ENCODE results near the gene FAIM.
A peak's percentile ranks its signal among the peaks of the same experiment; 100 is the strongest.
"Not testable (repeated sequence)": the region's sequence is repeated elsewhere in the genome, so short reads cannot be mapped to it uniquely, and the experiment has no call there.

Gene FAIM, protein sequence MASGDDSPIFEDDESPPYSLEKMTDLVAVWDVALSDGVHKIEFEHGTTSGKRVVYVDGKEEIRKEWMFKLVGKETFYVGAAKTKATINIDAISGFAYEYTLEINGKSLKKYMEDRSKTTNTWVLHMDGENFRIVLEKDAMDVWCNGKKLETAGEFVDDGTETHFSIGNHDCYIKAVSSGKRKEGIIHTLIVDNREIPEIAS

DNA sequence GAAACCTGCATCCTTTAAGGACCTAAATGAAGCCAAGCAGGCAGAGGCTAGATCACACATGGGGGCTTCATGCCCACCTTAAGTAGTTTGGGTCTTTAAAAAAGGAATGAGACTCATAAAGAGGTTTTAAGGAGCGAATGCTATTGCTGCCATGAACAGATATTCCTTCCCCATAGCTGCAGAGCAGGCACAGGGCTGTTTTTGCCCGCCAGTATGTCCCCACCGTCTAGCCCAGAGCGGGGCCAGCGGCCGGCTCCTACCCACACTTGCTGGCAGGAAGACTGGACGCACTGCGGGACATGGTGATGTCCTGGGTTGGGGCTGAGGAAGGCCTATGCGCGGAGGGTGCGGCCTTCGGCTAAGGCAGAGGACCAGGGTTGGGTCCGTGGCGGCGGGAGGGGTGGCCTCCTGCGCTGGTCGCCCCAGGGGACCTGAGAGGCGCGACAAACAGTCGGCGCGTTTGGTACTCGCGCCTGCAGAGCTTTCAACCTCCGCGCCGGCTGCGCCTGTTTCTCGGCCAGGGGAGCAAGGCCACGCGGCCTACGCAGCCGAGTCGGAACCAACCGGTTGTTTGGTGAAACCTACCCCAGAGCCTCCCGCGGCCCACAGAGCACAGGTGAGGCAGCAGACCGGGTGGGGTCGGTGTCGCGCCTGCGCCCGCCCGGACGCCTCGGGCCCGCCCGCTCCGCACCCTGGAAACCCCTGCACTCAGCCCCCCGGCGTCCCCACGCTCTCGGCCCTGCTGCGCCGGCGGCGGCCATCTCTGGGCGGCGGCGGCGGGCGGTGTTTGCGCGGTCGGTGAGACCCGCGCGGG lies at the start of gene FAIM:
FAIM (plus strand) TSS at position 450 of the 814 bp plus-strand sequence. CDS start 10,956 bp downstream, outside the sequence.
- DNase-seq, result peak; percentile 84

DNA sequence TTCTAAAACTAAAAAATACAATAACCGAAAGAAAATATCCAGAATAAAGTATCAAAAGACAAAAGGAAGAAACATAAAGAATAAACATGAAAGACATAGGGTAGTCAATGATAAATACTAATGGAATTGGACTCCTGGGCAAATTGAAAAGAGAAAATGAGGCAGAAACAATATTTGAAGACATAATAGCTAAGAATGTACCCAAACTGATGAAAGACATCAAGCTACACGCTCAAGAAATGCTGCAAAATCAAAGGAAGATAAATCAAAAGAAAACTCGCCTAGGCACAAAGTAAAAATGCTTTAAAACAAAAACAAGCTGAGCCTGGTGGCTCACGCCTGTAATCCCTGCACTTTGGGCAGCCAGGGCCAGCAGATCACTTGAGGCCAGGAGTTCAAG lies 49.4 kb upstream of the FAIM start:
- no peak for DNase-seq

DNA sequence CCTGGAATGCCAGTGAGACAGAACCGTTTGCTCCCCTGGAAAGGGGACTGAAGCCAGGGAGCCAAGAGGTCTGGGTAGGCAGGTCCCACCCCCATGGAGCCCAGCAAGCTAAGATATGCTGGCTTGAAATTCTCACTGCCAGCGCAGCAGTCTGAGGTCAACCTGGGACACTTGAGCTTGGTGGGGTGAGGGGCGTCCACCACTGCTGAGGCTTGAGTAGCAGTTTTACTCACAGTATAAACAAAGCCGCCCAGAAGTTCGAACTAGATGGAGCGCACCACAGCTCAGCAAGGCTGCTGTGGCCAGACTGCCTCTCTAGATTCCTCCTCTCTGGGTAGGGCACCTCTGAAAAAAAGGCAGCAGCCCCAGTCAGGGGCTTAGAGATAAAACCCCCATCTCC lies 48.1 kb upstream of the FAIM start:
- no peak for DNase-seq

DNA sequence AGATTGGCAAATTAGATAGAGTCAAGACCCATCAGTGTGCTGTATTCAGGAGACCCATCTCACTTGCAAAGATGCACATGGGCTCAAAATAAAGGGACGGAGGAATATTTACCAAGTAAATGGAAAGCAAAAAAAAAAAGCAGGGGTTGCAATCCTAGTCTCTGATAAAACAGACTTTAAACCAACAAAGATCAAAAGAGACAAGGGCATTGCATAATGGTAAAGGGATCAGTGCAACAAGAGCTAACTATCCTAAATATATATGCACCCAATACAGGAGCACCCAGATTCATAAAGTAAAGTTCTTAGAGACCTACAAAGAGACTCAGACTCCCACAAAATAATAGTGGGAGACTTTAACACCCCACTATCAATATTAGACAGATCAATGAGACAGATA lies 45.7 kb upstream of the FAIM start:
- DNase-seq, result not testable (repeated sequence)

DNA sequence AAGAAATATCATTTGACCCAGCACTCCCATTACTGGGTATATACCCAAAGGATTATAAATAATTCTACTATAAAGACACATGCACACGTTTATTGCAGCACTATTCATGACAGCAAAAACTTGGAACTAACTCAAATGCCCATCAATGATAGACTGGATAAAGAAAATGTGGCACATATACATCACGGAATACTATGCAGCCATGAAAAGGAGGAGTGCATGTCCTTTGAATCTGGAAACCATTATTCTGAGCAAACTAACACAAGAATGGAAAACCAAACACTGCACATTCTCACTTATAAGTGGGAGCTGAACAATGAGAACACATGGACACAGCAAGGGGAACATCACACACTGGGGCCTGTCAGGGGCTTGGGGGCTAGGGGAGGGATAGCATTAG lies 42.3 kb upstream of the FAIM start:
- not testable (repeated sequence) for DNase-seq

DNA sequence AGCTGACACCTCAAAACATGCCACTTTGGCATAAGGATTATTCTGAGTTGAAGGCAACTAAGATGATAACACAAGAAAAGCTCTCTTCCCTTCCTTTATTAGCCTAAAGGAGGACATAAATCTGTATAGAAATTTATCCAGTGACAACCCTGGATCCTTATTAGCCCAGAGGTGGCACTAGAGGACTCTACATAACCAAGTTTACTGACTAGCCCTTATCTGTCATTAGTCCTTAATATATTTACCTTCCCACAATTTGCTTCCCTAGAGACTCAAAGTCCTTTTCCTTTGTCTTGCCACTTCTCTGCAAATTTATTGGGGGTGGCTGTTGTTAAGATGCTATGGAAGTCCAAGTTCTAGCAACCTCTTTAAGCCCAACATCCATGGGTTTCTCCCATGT lies 41.2 kb upstream of the FAIM start:
- no peak for DNase-seq

DNA sequence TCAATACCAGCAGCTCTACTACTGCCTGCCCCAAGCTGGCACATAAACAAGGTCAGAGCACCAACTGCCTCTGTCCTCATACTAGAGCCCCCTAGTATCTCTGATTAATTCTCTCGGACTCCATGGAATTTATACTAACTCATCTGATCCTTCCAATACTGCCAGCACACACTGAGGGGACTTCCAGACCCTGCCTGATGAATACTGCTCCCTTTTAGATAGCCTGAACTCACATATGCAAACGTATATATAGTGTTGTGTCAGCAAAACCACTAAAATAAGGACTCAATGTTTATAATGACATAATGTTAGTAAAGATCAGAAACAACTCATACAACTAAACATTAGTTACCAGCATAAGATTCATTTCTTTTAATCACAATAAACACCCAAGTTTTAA lies 39.5 kb upstream of the FAIM start:
- DNase-seq, result no peak

DNA sequence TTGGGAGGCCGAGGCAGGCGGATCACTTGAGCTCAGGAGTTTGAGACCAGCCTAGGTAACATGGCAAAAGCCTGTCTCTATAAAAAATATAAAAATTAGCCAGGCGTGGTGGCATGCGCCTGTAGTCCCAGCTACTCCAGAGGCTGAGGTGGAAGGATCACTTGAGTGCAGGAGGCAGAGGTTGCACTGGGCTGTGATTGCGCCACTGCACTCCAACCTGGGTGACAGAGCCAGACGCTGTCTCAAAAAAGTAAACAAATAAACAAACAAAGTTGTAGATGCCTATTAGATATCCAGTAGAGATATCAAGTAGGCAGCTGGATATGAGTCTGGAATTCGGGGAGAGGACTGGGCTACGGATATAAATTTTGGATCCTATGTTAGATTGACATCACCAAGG lies 38.9 kb upstream of the FAIM start:
- not testable (repeated sequence) for DNase-seq

DNA sequence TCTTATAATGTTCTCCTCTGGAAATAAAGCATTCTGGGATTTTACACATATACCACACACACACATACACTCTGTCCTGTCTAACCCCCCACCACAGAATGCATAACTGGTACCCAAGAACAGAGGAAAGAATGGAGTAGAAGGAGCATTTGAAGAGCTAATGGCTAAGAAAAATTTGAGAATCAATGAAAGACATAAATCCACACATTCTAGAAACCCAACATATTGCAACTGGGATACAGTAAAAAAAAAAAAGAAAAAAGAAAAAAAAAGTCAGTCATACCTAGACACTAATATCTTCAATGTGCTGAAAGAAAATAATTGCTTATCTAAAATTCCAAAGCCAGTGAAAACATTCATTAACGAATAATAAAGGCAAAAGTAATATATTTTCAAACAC lies 35.4 kb upstream of the FAIM start:
- no peak for DNase-seq

DNA sequence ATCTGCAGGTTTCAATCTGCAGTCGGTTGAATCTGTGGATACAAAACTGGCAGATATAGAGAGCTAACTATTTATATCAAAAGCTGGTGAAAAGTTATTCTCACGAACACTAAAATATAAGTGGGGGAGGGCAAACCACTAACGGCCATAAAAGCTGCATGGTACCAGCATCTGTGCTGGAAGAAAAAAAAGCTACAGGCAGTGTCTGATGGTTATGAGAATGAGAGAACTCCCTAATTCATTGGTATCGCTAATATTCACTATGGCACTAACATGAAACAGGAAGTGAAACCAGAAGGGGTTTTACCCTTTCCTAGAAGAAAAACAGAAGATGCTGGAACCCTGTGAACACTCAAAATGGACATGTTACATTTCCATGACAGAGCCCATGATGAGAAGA lies 30.4 kb upstream of the FAIM start:
- DNase-seq, result no peak

DNA sequence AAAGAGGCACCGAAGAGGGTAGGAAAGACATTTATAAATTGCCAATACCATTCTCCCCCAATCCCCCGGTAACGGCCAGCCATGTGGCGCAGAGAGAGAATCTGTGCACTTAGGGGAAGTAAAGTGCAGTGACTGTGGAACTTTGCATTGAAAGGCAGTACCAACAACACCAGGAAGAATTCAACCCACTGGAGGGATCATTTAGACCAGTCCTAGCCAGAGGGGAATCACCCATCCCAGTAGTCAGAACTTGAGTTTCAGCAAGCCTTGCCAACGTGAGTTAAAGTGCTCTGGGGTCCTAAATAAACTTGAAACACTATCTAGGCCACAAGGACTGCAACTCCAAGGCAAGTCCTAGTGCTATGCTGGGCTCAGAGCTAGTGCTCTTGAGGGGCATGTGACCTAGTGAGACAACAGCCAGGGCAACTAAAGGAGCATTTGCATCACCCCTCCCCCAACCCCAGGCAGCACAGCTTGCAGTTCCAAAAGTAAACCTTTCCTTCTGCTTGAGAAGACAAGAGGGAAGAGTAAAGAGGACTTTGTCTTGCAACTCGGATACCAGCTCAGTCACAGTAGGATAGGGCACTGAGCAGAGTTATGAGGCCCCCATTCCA lies 29.5 kb upstream of the FAIM start:
- no peak for DNase-seq

DNA sequence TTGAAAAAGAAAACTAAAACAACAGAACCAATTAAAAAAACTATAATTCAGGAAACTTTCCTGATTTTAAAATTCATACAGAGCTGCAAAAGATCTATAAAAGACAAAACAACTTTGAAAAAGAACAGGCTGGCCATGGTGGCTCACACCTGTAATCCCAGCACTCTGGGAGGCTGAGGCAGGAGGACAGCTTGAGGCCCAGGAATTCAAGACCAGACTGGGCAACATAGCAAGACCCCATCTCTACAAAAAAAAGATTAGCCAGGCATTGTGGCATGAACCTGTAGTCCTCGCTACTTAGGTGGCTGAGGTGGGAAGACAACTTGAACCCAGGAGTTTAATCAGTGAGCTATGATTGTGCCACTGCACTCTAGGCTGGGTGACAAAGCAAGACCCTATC lies 21.2 kb upstream of the FAIM start:
- no peak for DNase-seq

DNA sequence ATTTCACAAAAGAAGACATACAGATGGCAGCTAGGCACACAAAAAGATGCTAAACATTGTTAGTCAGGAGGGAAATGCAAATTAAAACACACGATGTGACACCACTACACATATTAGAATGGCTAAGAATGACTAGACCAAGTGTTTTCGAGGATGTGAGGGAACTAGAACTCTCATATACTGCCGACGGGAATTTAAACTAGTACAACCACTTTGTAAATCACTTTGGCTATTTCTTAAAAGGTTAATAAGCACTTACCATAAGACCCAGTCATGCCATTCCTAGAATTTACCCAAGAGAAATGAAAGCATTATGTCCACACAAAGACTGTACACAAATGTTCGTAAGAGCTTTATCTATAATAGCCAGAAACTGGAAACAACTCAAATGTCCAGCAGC lies 20.1 kb upstream of the FAIM start:
- DNase-seq, result no peak

DNA sequence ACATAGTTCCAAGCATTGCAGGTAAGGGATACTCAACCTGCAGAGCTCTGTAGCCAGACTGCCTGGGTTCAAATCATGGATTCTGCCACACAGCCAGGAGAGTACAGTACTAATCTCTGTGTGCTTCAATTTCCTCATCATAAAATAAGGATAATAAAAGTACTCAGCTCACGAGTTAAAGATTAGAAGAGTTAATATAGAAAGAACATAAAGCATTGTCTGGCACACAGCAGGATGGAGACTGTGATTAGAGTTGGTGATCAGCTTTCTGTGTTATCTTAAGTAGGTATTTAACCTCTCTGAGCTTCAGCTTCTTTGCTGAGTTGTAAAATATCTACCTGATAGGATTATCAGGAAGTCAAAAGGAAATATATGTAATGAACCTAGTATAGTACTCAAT lies 17.2 kb upstream of the FAIM start:
- no peak for DNase-seq

DNA sequence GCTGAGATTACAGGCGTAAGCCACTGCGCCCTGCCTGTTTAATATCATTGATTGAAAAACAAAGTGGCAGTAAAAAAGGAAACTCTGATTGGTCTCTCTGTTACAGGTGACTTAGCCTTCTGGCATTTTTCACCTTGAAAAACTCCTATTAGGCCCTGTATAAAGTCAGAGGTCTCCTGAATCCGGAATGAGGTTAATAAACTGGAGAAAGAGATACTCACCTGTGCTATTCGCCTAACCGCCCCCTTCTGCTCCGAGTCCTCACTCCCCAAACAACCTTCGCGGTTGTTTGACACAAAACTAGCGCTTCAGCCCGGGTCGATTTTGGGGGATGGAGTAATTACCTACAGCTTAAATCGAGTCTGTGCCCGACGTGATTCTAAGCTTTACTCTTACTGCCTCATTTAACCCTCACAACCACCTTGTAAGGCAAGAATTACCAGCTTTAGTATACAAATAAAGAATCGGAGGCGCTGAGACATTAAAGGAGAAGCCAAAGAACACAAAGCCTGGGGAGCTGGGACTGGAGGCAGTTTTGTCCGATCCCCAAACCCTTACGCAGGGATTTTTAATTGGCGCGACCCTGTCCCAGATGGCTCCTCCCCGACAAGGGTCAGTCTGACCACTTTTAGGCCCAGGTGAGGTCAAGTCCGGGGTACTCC lies 15.0 kb upstream of the FAIM start:
- peak; percentile 53 for DNase-seq

DNA sequence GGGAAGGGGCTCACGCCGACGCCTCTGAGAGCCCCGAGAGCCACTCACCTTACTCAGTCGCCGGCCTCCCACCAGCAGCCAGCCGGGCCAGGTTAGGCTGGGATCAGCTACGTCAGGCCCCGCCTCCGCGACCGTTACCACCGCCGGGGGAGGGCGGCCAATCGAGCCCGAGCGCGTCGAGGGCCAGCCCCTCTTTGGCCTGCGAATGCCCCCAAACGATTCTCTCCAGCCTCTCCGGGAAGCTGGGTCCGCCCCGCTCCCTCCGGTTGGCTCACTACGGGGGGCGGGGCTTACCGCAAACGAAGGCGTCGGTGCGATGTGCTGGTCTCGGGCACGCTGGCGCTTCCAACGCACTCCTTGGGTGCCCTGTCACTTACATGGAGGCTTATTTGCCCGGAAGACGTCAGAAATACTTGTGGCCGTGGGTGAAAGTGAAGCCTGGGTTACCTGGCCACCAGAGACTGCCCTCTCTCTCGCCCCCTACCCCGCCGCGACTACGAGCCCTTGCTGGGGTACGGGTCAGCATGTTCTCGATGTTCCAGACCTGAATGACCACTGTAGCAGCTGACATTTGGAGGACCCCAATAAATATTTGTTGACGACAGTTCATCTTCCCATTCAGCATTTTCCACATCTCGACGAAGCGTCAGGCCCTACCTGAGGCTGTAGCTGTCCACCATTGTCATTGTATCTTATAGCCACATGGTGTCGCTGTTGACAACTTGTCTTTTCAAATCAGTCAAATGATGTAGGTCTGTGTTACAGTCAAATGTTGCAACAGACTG lies 14.2 kb upstream of the FAIM start, which contains the start of gene CEP70:
CEP70 (minus strand) TSS at position 111 of the 785 bp plus-strand sequence. CDS start 21,333 bp downstream, outside the sequence.
- peak; percentile 98 for DNase-seq

DNA sequence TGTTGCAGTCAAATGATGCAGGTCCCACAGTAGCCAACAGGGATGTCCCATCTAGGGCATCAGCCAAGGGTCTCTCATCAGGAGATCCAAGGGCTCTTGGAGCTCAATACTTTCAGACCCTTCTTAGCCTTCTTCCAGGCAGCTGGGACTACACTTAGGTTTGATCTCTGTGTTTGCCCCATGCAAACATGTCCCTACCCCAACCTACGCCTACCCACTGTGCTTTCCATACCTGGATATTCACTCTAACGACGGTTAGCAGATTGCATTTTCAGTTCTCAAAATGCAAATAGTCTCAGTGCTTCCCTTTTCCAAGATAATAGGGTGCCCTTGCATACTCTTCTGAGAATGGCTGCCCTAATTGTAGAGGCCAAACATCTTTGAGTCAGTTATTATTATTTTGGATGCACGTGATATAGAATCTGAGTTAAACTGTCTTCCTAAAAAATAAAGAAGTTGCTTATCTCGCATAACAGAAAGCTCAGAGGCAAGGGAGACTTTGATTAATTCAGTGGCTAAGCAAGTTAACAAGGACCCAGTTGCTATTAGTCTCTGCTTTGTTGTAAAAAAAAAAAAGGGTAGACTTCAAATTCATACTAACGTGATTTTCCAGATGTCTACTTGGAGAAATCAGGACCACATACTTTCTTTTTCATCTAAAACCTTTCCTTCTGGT lies 13.5 kb upstream of the FAIM start:
- DNase-seq, result no peak

DNA sequence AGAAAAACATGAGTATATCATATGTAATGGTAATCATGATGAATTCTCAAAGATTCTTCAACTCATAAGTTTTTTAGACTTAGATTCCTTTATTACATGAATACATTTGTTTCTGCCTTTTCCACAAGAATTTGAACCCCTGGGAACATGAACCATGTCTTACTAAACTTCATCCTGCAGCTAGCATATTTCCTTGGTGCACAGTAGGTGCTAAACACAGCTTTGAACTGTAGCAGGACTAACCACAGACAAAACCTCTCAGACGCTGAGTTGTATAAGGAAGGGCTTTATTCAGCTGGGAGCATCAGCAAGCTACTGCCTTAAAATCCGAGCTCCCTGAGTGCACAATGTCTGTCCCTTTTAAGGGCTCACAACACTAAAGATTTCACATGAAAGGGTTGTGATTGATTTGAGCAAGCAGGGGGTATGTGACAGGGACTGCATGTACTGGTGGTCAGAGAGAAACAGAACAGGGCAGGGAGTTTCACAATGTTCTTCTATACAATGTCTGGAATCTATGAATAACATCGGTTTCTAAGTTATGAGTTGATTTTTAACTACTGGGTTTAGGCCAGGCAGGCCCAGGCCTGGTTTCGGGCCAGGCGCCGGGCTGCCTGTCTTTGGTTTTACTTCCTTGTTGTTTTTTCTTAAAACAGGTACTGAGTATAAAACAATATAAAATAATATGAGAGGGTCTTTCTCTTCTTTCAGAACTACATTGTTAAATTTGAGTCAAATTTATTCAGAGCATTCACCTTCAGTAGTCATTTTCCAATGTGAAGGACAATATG lies 11.2 kb upstream of the FAIM start:
- not testable (repeated sequence) for DNase-seq

DNA sequence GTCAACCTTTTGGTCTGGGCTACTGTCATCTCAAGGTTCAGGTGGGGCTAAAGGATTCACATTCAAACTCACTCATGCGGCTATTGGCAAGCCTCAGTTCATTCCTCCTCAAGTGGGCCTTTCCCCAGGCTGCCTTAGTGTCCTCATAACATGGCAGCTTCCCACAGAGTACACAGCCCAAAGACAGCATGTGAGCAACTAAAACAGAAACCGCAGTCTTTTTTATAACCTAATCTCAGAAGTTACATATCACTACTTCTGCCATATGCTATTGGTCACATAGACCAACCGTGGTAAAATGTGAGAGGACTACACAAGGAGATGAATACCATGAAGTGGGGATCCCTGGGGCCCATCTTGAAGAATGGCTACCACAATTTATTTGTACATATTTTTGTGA lies 10.0 kb upstream of the FAIM start:
- no peak for DNase-seq

DNA sequence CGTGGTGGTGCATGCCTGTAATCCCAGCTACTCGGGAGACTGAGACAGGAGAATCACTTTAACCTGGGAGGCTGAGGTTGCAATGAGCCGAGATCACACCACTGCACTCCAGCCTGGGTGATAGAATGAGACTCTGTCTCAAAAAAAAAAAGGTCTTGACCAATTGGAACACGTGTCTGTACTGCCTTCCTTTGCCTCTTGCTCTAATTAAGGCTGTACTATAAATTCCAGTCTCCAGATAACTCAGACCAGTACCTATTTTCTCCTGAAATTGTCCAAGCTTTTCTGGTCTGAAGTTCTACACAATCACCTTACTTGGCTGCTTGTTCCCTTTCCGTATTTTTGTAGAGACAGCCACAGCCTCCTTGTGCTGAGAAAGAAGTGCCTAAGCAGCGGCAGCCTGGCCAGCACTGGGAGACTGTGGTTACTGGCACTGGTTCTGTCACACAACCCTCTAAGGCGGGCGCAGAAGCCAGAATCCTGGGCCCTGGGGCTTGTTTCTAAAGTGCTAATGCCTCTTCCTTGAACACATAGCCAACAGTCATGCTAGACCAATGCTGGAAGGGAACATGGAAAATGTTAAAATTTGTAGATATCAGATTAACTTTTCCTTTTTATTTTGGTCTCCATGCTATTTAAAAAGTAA lies 8.3 kb upstream of the FAIM start:
- DNase-seq, result no peak

DNA sequence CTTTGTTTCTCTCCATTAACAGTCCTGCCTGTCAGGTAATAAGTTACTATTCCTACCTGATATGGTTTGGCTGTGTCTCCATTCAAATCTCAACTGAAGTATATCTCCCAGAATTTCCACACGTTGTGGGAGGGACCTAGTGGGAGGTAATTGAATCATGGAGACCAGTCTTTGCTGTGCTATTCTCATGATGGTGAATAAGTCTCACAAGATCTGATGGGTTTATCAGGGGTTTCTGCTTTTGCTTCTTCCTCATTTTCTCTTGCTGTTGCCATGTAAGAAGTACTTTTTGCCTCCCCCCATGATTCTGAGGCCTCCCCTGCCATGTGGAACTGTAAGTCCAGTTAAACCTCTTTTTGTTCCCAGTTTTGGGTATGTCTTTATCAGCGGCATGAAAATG lies 6.9 kb upstream of the FAIM start:
- not testable (repeated sequence) for DNase-seq

All from islet precursor cell (in vitro differentiated cells).